HG02981 (cell line): ENCODE data around the gene E4F1.
A peak's percentile ranks its signal among the peaks of the same experiment; 100 is the strongest.
"Not testable (repeated sequence)": the region's sequence is repeated elsewhere in the genome, so short reads cannot be mapped to it uniquely, and the experiment has no call there.

Experiments used
- ATAC-seq: cut with Tn5 transposase; IDR thresholded peaks from one replicate; pipeline ENCODE4 v1.9.1; 2021; ENCODE audit warnings: mild to moderate bottlenecking, moderate library complexity; ENCODE audit not compliant: unreplicated experiment

The E4F1 gene

DNA sequence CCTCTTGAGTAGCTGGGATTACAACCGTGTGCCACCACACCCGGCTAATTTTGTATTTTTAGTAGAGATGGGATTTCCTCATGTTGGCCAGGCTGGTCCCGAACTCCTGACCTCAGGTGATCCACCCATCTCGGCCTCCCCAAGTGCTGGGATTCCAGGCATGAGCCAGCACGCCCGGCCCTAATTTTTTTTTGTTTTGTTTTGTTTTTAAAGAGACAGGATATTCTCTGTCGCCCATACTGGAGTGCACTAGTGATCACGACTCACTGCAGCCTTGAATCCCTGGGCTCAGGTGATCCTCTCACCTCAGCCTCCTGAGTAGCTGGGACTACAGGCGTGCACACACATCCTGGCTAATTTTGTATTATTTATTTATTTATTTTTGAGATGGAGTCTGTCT is 16.9 kb downstream of the E4F1 start:
- not testable (repeated sequence) for ATAC-seq

DNA sequence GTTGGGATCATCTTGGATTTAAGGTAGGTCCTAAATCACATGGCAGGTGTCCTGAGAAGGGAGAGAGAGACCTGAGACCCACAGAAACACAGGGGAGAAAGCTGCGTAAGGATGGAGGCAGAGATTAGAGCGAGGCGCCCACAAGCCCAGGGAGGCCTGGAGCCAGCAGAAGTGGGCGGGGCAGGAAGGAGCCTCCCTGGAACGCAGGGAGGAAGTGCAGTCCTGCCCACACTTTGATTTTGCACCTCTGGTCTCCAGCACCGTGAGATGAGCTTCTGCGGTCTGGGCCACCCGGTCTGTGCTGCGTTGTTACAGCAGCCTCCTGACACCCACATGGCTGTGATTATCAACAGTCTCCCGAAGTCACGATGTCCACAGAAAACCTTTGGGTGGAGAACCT is 19.2 kb downstream of the E4F1 start:
- ATAC-seq: no peak

DNA sequence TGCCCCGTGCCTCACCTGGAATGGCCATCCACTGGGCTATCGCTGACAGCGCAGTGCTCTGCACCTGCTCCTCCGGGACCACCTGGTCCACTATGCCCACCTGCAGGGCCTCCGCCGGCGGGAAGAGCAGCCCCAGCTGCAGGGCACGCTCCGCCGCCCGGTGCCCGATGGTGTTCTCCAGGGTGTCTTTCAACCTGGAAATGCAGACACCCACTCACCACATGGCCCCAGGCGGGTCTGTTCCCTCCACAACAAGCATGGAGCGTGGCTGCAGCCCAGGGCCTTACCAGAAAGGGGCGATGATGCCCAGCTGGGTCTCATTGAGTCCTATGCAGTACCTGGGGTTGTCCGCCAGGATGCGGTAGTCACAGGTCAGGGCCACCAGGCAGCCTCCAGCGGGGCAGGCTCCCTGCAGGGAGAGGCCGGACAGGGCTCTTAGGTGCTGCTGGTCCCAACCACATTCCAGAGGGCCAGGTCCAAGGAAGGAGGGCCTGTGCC is 19.7 kb downstream of the E4F1 start:
- no peak for ATAC-seq

DNA sequence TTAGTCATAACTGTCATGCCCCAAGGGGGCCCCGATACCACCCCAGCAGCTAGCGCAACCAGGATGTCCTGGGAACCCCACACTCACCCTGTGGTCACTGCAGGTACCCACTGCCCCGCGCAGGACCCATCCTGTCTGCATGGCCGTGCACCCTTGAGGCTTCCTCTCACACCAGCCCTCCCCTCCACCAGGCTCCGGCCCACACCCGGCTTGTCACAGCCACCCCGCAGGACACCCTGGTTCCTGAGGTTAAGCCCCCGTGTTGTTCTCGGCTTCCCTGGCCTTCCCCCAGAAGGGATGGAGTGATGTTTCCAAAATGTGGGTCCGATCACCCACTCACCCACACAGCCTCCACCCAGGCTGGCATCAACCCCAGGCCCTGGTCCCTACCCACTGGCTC is 20.4 kb downstream of the E4F1 start:
- ATAC-seq: no peak

DNA sequence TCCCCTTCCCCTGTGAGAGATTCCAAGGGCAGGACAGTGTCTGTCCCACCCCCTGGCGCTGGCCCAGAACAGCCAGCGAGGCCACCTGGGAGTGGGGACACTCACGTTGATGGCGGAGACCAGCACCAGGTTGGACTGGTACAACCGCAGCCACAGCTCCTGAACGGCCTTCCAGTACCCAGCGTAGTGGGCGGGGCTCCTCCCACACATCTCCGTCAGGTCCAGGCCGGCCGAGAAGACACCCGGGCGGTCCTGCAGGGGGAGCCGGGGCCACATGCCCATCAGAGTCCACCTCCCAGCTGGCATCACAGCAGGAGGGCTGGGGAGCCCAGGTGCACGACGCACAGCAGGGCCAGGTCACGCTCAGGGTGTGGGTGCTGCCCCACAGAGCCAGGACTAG is 20.9 kb downstream of the E4F1 start:
- ATAC-seq: no peak

DNA sequence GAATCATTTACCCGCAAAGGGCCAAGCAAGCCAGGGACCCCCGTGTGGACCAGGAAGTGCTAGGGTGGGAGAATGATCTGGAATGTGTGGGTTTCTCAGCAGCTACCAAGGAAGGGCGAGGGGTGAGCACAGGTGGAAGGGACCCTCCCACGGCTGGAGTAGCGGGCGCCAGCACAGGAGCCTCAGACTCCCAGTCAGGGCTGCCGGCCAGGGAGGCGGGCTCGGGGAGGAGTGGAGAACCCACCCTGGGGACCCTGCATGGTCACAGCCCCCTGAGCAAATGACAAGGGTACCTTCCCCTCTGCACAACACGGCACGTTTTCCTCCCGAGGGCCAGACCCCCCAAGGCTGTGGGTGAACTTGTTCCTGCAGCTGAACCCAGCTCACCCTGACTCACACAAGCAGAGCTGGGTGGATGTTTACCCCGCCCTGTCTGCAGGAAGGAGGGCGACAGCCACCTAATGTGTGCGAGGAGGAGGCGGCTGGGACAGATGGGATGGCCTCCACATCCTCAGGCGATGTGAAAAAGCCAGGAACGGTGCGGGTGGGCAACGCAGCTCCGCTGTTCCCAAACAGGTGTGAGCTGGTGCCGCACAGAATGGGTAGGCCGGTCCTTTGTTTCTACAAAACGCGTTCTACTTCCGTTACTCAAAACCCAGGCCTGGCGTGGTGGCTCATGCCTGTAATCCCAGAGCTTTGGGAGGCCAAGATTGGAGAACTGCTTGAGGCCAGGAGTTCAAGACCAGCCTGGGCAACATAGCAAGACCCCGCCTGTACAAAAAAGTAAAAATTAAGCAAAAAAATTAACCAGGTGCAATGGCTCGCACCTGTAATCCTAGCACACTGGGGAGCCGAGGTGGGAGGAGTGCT is 21.8 kb downstream of the E4F1 start:
- ATAC-seq: no peak

DNA sequence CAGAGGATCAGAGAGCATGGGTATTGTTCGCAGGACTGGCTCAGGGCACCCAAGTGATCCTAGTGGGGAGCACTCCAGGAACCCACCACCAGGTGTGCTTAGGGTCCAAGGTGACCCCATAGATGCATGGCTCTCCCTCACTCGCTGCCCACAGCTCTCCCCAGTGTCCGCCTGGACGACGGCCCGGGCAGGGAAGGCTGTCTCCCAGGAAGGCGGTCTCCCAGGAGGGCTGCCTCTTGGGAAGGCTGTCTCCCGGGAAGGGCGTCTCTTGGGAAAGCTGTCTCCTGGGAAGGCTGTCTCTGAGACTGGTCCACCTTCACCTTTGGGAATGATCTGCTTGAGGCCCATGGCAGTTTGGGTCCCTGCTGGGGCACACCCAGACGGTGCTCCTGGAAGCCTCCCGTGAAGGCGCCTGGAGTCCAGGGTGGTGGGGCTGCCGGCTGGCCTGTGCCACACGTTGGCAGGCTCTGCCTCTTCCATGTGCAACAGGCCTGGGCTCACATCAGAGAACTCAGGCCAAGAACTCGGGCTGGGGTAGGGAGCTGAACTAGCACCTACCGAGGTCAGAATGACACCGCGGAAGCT is 23.0 kb downstream of the E4F1 start:
- ATAC-seq: no peak

DNA sequence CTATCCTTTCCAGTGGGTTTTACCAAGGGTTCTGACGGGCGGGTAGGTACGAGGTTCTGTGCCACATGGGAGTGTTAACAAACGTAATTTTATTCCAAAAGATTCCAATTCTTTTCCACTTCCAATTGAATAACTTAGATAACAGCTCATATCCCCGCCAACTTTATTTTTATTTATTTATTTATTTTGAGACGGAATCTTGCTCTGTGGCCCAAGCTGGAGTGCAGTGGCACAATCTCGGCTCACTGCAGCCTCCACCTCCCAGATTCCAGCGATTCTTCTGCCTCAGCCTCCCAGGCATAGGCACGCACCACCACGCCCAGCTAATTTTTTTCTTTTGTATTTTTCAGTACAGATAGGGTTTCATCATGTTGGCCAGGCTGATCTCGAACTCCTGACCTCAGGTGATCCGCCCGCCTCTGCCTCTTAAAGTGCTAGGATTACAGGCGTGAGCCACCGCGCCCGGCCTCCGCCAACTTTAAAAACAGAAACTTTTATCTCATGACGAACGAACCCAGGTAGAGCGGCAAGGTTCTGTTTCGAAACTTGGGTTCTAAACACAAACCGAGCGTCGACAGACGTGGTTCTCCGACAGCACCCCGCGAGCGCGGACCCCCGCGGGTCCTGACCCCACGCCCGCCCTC is 27.4 kb downstream of the E4F1 start:
- ATAC-seq: no peak

DNA sequence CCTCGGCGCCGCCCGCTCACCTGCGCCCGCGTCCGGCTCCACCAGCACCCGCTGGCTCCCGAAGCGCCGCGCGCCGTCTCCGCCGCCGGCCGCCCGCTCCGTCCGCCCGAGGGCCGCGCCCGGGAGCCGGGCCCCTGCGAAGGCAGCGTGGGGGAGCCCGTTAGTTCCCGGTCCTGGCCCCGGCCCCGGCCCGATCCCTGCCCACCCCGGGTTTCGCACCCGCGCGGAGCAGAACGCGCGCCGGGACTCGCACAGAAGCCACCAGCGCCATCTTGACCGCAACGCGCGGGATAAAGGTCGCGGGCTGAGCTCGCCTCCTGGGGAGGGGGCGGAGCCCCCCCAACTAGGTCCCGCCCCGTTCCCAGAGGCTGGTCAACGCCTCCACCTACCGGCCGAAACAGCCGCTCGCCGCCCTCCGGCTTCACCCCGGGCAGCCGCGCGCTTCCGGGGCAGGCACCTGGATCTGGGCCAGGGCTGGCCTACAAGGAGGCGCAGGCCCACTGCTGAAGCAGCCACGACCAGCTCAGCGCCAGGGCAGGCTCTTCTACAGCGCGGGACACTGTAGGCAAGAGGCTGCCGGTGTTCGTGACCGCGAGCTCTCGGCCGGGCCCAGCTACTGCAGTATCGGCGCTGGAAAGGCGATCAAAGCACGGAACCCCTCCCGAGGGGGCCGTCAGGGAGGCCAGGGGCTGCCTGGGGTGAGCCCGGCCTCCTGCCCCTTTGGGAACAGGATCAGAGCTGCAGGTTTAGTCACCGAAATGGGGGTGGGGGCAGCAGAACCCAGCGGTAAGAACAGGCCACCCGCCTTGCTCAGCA is 28.1 kb downstream of the E4F1 start, which contains the start of gene ECI1:
ECI1 (minus strand) TSS at position 292 of the 816 bp plus-strand sequence; CDS start at position 271, 21 bp downstream.
- peak; percentile 81 for ATAC-seq

DNA sequence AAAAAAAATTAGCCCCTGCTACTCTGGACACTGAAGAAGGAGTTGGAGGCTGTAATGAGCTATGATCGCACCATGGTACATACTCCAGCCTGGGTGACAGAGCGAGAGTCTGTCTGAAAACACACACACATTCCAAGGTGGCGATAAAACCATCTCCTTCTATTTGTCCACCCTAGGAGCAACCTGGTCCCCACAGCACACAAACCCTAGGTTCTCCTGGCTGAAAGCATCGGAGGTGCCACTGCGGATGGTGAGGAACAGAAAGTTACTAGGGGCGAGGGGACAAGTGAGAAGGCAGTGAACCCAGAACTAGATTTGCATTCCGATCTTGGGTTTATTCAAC is 29.4 kb downstream of the E4F1 start:
- no peak for ATAC-seq

DNA sequence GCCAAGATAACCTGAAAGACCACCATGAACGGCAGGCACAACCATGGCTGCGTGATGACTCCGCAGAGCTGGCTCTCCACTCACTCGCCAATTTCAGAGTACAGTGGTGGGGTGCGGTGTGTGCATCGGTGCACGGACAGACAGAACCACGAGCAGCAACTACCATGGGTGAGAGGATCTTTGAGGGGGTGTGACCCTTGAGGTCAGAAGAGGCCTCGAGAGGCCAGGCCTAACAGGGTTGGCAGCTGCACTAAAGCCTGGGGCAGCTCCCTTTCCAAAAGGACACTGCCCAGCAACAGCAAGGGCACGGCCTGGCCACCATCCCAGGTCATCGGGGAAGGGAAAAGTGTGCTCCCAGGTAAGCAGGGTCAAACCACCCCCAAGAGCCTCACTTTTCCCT is 29.9 kb downstream of the E4F1 start:
- ATAC-seq: no peak

DNA sequence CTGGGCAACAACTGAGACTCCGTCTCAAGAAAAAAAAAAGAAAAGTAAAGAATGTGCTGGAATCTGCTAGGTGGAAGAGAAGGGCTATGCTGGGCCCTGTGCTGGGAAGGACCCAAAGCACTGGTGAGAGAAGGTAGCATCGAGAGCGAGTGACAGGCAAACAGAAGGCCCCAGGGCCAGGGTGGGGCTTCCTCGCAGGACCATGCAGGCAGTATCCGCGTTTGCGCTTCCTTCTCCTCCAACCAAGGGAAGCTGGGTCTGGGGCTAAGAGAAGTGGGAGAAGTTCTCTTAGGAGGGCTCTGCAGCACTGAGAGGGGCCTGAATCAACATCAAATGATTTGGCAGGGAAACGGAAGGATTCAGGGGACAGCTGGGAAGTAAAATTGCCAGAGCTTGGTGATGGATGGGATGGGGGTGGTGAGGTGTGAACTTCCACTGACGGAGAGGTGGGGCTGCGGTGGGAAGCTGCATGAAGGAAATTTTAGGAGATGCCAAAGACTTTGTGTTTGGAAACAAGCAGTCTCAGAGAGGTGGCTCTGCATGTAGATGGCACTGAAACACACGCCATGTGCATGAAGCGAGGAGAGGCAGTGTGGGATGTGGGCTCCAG is 33.2 kb downstream of the E4F1 start:
- no peak for ATAC-seq

DNA sequence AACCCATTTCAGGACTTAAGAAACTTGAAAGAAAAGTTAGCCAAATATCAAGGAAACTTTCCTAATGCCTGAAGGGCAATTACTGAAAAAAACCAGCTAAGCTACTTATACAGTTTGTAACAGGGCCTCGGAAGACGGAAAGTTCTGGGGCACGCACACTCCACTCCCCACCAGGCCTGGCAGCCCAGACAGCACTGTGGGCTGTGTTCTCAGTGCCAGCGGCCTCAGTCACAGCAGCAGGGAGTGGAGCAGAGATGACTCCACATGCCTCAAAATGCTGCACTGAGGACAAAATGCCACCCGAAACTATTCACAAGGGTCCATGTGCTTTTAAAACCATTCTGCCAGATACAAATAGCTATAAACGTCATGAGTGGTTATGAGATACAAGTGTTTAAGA is 34.3 kb downstream of the E4F1 start:
- no peak for ATAC-seq

DNA sequence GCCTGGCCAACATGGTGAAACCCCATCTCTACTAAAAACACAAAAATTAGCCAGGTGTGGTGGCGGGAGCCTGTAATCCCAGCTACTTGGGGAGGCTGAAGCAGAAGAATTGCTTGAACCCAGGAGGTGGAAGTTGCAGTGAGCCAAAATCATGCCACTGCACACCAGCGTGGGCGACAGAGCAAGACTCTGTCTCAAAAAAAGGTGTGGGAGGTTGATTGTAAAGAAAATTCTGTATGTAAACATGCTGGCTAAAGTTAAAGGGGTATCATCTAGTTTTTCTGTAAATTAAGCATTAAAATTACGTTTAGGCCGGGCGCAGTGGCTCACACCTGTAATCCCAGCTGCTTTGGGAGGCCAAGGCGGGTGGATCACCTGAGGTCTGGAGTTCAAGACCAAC is 35.1 kb downstream of the E4F1 start:
- not testable (repeated sequence) for ATAC-seq

DNA sequence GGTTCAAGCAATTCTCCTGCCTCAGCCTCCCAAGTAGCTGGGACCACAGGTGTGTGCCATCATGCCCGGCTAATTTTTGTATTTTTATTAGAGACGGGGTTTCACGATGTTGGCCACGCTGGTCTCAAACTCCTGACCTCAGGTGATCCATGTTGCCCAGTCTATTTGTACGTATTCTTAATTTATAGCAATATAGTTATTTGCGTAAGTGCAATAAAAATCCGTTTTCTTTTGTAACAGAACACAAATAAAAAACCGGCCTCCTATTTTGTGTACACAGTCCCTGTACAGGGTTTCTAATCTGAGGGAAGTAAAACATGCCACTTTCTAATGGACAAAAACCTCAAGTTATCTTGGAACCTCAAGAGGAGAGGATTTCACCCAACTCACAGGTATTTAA is 36.9 kb downstream of the E4F1 start:
- no peak for ATAC-seq

DNA sequence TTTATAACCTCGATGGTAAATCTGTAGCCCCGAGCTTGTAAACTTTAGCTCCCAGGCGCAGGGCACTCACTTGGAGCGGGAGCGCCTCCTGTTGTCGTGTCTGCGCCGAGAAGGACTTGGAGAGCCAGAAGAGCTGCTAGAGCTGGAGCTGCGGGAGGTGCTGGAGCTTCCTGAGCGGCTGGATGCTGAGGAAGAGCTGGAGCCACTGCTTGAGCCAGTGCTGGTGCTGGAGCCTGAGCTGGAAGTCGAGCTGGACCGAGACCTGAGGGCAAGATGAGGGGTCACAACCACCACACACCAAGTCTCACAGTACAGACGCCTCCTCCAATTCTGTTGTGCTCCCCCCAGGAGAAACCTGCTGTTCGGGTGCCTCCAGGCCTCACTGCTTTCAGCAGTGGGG is 39.6 kb downstream of the E4F1 start:
- not testable (repeated sequence) for ATAC-seq

DNA sequence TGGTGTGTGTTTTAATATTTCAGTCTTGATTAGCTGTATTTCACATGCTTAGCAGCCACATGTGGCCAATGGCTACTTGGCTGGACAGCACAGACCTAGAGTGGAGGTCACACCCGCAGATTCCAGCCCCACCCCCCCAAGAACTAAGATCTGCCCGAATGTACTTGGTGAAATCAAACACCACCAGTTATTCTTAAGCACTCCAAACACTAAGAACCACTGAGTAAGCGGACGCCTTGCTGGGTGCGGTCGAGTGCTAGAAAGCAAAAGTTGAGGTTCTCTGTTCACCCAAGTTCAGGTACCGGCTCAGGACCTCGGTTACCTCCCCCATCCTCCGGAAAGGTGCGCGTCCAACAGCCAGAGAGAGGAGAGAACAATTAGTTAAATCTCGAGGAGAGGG is 43.5 kb downstream of the E4F1 start:
- not testable (repeated sequence) for ATAC-seq

DNA sequence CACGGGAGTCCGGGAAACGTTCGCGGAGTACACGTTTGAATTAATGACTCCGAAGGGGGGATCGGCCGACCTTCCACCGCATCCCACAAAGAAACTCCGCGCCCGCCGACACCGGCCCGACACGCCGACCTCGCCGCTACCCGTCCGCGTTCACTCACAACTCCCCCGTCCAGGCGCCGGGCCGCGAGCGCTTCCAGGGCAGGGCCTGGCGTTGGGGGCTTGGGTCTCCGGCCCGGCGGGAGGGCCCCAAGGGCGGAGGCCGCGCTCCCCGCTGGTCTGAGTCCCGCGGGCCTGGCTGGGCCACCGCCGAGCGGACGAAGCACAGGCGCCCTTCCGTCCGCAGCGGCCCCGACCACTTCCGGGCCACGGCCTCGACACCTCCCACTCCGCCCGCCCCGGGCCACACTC is 44.1 kb downstream of the E4F1 start:
- ATAC-seq: peak; percentile 52

DNA sequence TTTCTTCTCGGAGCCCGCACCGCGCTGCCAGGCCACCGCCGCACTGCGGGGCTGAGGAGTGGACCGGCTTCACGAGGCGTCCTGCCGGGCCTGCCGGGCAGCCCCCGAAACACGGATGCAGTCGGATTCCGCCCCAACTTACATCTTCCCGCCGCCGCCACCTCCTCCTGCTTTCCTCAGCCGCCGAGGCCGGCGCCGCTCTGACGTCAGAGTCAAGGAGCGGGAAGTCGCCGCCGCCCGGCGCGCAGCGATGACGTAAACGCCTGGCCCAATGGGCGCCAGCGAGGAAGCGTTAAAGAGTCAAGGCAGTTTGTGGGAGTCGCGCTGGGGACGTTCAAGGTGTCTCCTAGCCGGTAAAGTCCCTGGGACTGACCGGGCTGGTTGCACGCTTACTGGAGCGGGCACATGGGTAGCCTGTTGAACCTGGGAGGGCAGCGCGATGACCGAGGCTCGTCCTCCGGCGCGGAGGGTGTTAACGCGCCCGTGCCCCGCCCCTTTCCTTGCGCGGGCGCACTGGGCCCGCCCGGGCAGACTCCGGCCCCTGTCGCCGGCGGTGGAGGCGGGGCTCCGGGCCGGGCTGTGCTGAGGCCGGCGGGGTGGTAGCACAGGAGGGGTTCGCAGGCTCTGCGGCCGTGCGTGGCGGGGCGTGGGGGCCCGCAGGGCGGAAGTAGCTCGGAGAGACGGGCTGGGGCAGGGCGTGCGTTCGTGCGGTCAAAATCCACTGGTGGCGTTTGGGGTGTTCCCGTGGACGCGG is 44.7 kb downstream of the E4F1 start, which contains the start of gene RNPS1:
RNPS1 (minus strand) TSS at position 214 of the 754 bp plus-strand sequence. CDS start 3,483 bp downstream, outside the sequence.
- peak; percentile 77 for ATAC-seq

DNA sequence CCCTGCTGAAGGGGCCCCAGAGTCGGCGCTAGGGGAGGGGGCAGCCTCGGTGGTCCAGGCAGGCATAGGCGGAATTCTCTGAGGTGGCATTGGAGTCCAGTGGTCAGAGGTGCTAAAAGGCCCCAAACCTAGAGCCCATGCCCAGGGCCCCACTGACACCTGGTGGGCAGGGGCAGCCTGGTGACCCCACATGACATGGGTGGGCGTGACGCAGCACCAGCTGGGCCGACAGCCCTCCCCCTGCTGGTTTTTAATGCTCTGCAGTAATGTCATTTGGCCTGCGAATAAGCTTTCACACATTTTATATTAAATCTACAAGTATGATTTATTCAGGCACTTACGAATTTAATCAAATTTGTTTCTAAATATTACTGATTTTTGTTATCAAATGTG is 46.7 kb downstream of the E4F1 start:
- ATAC-seq: no peak
